Measurements from ENCODE around the gene RFPL4A. TPM values are rescaled to one million over a fixed set of nuclear protein-coding genes. Genes with fewer than 3 reads are reported as not detected.
"Not testable (repeated sequence)": the region's sequence is repeated elsewhere in the genome, so short reads cannot be mapped to it uniquely, and the experiment has no call there.

Gene RFPL4A
- total RNA-seq, 1 donor from 2014 or later = not detected

DNA sequence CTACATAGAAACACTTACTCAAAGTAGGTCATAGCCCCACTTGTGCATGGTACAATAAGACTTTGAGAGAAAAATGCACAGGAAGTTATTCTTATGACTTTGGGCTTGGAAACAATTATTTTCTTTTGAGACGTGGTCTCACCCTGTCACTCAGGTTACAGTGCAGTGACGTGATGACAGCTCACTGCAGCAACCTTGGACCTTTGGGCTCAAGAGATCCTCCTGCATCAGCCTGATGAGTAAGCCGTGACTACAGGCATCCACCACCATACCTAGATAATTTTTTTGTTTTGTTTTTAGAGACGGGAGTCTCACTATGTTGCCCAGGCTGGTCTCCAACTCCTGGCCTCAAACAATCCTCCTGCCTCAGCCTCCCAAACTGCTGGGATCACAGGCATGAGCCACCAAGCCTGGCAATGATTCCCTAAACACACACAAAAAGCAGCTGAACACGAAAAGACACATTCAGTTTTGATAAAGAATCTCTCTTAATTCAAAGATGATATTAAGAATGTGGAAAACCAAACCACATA, 38.6 kb upstream of the RFPL4A start:
- no peak overlapping the region for H3K4me3 Mint-ChIP-seq (ENCODE audit: unreplicated experiment)
- TF ChIP-seq, protein P1, sequence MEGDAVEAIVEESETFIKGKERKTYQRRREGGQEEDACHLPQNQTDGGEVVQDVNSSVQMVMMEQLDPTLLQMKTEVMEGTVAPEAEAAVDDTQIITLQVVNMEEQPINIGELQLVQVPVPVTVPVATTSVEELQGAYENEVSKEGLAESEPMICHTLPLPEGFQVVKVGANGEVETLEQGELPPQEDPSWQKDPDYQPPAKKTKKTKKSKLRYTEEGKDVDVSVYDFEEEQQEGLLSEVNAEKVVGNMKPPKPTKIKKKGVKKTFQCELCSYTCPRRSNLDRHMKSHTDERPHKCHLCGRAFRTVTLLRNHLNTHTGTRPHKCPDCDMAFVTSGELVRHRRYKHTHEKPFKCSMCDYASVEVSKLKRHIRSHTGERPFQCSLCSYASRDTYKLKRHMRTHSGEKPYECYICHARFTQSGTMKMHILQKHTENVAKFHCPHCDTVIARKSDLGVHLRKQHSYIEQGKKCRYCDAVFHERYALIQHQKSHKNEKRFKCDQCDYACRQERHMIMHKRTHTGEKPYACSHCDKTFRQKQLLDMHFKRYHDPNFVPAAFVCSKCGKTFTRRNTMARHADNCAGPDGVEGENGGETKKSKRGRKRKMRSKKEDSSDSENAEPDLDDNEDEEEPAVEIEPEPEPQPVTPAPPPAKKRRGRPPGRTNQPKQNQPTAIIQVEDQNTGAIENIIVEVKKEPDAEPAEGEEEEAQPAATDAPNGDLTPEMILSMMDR (IDR thresholded peaks at IDR 0.05) = no peak
- H3K27me3 Mint-ChIP-seq (ENCODE audit: low read depth) = peaks cover 4% of the 10 kb centered on the region
- no peak overlapping the region for H3K27ac Mint-ChIP-seq (ENCODE audit: unreplicated experiment)
- no peaks in the 10 kb centered on the region for H3K36me3 Mint-ChIP-seq (ENCODE audit: low read depth)
- H3K4me1 Mint-ChIP-seq (ENCODE audit: low read depth) = peaks cover 7% of the 10 kb centered on the region
- H3K9me3 Mint-ChIP-seq (ENCODE audit: low read depth) = peaks cover 26% of the 10 kb centered on the region
- no peak for DNase-seq (ENCODE audit: low spot score)

DNA sequence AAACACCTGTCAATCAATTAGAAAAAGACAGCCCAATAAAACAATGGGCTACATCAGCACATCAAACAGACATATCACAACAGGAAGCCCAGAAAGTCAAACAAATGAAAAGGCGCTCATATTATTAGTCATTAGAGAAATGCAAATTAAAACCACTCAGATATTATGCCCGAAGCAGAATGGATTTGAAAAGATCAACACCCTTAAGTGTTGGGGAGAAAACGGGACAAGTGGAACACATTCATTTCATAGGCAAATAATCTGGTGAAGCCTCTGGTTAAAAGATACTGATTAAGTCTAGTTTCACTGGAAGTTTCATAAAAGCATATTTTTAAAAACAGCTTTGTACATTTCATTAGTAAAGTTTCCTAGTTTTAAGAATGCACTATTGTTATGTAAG, 38.1 kb upstream of the RFPL4A start:
- H3K36me3 Mint-ChIP-seq (ENCODE audit: low read depth) = no peaks in the 10 kb centered on the region
- DNase-seq (ENCODE audit: low spot score) = no peak
- peaks cover 7% of the 10 kb centered on the region for H3K4me1 Mint-ChIP-seq (ENCODE audit: low read depth)
- peaks cover 4% of the 10 kb centered on the region for H3K27me3 Mint-ChIP-seq (ENCODE audit: low read depth)
- TF ChIP-seq, protein P1 (IDR thresholded peaks at IDR 0.05) = no peak
- H3K9me3 Mint-ChIP-seq (ENCODE audit: low read depth) = peaks cover 26% of the 10 kb centered on the region
- H3K27ac Mint-ChIP-seq (ENCODE audit: unreplicated experiment) = no peak overlapping the region
- no peak overlapping the region for H3K4me3 Mint-ChIP-seq (ENCODE audit: unreplicated experiment)

DNA sequence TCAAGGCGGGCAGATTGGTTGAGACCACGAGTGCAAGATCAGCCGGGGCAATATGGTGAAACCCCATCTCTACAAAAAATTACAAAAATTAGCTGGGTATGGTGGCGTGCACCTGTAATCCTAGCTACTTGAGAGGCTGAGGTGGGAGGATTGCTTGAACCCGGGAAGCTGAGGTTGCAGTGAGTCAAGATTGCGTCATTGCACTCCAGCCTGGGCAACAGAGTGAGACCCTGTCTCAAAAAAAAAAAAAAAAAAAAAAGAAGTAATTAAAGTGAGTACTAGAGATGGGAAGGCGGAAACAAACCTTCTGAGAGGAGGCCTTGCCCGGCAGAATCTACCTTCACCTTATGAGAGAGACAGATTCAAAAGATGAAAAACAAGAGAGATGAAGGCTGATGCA, 35.4 kb upstream of the RFPL4A start:
- DNase-seq (ENCODE audit: low spot score) = no peak
- H3K4me3 Mint-ChIP-seq (ENCODE audit: unreplicated experiment) = no peak overlapping the region
- peaks cover 26% of the 10 kb centered on the region for H3K9me3 Mint-ChIP-seq (ENCODE audit: low read depth)
- peaks cover 7% of the 10 kb centered on the region for H3K4me1 Mint-ChIP-seq (ENCODE audit: low read depth)
- no peaks in the 10 kb centered on the region for H3K36me3 Mint-ChIP-seq (ENCODE audit: low read depth)
- peaks cover 7% of the 10 kb centered on the region for H3K27me3 Mint-ChIP-seq (ENCODE audit: low read depth)
- TF ChIP-seq, protein P1 (IDR thresholded peaks at IDR 0.05) = no peak
- no peak overlapping the region for H3K27ac Mint-ChIP-seq (ENCODE audit: unreplicated experiment)

DNA sequence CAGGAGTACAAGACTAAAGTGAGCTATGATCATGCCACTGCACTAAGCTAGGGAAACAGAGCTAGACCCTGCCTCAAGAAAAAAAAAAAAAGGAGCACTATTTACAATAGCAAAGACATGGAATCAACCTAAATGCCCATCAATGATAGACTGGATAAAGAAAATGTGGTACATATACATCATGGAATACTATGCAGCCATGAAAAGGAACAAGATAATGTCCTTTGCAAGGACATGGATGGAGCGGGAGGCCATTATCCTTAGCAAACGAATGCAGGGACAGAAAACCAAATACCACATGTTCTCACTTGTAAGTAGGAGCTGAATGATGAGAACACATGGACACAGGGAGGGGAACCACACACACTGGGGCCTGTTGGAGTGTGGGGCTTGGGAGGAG, 28.5 kb upstream of the RFPL4A start:
- H3K4me3 Mint-ChIP-seq (ENCODE audit: unreplicated experiment); H3K27me3 Mint-ChIP-seq (ENCODE audit: low read depth); H3K36me3 Mint-ChIP-seq (ENCODE audit: low read depth); DNase-seq (ENCODE audit: low spot score); H3K27ac Mint-ChIP-seq (ENCODE audit: unreplicated experiment); H3K4me1 Mint-ChIP-seq (ENCODE audit: low read depth): not testable (repeated sequence)
- peaks cover 10% of the 10 kb centered on the region for H3K9me3 Mint-ChIP-seq (ENCODE audit: low read depth)

DNA sequence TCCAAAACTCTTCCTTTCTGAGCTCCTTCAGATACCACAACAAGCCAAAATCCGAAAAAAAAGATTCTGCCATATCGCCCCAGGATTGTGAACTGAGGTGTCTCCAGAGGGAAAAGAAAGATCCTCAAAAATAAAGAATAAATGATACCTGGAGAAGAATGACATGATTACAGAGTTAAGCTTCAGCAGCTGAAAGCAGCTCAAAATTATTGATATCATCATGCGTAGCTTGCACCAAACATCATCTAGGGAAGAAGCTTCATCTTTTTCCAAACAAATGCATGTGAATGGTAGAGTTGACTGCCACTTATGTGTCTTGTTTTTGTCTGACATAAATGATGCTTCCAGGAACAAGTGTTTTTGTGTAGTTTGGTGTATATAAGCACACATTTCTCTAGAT, 20.6 kb upstream of the RFPL4A start, which contains the start of gene NLRP9:
NLRP9 (minus strand) TSS at position 101 of the 400 bp plus-strand sequence; CDS start at position 73, 28 bp downstream.
- H3K36me3 Mint-ChIP-seq (ENCODE audit: low read depth) = no peaks in the 10 kb centered on the region
- no peaks in the 10 kb centered on the region for H3K4me1 Mint-ChIP-seq (ENCODE audit: low read depth)
- peaks cover 8% of the 10 kb centered on the region for H3K9me3 Mint-ChIP-seq (ENCODE audit: low read depth)
- H3K27ac Mint-ChIP-seq (ENCODE audit: unreplicated experiment) = no peak within 1 kb of the TSS
- no peak within 1 kb of the TSS for H3K4me3 Mint-ChIP-seq (ENCODE audit: unreplicated experiment)
- TF ChIP-seq, protein P1 (IDR thresholded peaks at IDR 0.05) = no peak
- H3K27me3 Mint-ChIP-seq (ENCODE audit: low read depth) = no peaks in the 10 kb centered on the region
- no peak for DNase-seq (ENCODE audit: low spot score)

DNA sequence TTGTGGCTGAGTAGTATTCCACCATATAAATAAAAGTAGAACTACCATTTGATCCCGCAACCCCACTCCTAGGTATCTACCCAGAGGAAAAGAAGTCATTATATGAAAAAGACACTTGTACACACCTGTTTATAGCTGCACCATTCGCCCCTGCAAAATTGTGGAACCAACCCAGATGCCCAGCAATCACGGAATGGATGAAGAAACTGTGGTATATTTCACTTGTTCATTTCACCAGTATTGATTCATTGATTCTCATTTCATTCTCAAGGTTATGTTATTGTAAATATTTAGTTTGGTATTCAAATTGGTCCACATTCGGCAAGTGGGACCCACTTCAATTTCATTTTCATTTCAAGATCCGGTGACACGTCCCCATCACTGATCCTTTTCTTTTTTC, 8.2 kb upstream of the RFPL4A start:
- no peak overlapping the region for H3K4me3 Mint-ChIP-seq (ENCODE audit: unreplicated experiment)
- TF ChIP-seq, protein P1 (IDR thresholded peaks at IDR 0.05) = no peak
- H3K27me3 Mint-ChIP-seq (ENCODE audit: low read depth) = no peaks in the 10 kb centered on the region
- no peak overlapping the region for H3K27ac Mint-ChIP-seq (ENCODE audit: unreplicated experiment)
- no peaks in the 10 kb centered on the region for H3K36me3 Mint-ChIP-seq (ENCODE audit: low read depth)
- DNase-seq (ENCODE audit: low spot score) = no peak
- peaks cover 24% of the 10 kb centered on the region for H3K9me3 Mint-ChIP-seq (ENCODE audit: low read depth)
- H3K4me1 Mint-ChIP-seq (ENCODE audit: low read depth) = no peaks in the 10 kb centered on the region
